Measurements from ENCODE around the gene CUX1.

The CUX1 gene

DNA sequence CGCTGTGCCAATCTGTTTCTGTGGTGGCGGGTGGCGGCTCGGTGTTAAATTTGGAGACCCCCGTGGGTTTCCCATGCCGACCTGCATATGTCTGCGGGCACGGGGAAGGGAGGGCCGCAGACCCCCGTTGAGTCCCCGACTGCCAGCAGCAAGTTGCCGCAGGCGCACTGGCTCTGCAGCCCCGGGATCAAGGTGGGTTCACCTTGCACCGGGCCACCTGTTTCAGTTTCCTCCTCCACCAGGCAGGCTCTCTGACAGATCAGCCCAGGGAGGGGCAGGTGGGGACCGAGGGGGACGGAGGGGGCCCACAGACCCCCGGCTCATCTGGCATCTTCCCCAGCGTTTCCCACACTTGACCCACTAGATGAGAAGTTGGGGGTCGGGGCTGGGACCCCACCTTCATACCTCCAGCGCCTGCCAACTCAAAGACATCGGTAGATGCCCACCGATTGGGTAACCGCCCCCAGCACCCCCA is 95.9 kb downstream of the CUX1 start:
- TF ChIP-seq, protein P1, sequence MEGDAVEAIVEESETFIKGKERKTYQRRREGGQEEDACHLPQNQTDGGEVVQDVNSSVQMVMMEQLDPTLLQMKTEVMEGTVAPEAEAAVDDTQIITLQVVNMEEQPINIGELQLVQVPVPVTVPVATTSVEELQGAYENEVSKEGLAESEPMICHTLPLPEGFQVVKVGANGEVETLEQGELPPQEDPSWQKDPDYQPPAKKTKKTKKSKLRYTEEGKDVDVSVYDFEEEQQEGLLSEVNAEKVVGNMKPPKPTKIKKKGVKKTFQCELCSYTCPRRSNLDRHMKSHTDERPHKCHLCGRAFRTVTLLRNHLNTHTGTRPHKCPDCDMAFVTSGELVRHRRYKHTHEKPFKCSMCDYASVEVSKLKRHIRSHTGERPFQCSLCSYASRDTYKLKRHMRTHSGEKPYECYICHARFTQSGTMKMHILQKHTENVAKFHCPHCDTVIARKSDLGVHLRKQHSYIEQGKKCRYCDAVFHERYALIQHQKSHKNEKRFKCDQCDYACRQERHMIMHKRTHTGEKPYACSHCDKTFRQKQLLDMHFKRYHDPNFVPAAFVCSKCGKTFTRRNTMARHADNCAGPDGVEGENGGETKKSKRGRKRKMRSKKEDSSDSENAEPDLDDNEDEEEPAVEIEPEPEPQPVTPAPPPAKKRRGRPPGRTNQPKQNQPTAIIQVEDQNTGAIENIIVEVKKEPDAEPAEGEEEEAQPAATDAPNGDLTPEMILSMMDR (IDR thresholded peaks at IDR 0.05; ENCODE audit: control insufficient read depth, insufficient read depth, low read depth, low read length, missing control alignments) = no peak
- H3K4me3 ChIP-seq (ENCODE audit: control insufficient read depth, low read depth, low read length) = no peak overlapping the region
- no peak for DNase-seq (ENCODE audit: low read depth)

- no peak overlapping the region for H3K4me3 ChIP-seq (ENCODE audit: control insufficient read depth, low read depth, low read length)
- TF ChIP-seq, protein P1 (IDR thresholded peaks at IDR 0.05; ENCODE audit: control insufficient read depth, insufficient read depth, low read depth, low read length, missing control alignments) = no peak
- DNase-seq (ENCODE audit: low read depth) = no peak
Measured at GRCh38 chr7:101913851-101914250, 96.4 kb downstream of the CUX1 start.

GRCh38 chr7:101915000-101915399 is 97.6 kb downstream of the CUX1 start:
- no peak for DNase-seq (ENCODE audit: low read depth)
- no peak overlapping the region for H3K4me3 ChIP-seq (ENCODE audit: control insufficient read depth, low read depth, low read length)
- TF ChIP-seq, protein P1 (IDR thresholded peaks at IDR 0.05; ENCODE audit: control insufficient read depth, insufficient read depth, low read depth, low read length, missing control alignments) = no peak

DNA sequence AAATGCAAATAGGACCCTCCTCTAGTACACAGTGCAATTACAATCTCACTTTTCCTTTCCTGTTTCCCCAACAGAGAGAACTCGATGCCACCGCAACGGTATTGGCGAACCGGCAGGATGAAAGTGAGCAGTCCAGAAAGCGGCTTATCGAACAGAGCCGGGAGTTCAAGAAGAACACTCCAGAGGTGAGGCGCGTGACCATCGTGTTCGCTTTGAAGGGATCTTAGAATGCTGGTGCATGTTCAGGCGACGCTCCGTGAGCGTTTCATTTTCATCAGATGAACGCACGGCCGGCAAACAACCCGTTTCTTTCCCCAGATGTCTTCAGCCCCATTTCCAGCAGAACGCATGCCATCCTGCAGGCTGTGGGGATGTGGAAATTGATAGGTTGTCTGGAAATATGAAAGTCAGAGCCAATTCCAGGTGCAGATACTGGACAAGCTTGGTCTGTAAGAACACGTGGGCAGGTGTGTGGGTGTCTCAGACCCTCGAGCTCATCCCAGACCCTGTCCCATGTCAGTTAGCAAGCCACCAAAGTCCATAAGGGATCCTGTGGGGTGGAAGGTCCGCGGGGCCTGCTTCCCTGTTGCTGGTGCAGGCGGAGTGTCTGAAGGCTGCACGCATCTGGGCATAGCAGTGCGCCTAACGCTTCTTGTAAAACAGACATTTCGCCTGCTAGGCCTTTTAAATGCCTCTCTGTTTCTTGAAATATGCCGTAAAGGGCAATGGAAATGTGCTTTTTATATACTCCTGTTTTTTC is 98.8 kb downstream of the CUX1 start:
- TF ChIP-seq, protein P1 (IDR thresholded peaks at IDR 0.05; ENCODE audit: control insufficient read depth, insufficient read depth, low read depth, low read length, missing control alignments) = no peak
- no peak overlapping the region for H3K4me3 ChIP-seq (ENCODE audit: control insufficient read depth, low read depth, low read length)
- no peak for DNase-seq (ENCODE audit: low read depth)

DNA sequence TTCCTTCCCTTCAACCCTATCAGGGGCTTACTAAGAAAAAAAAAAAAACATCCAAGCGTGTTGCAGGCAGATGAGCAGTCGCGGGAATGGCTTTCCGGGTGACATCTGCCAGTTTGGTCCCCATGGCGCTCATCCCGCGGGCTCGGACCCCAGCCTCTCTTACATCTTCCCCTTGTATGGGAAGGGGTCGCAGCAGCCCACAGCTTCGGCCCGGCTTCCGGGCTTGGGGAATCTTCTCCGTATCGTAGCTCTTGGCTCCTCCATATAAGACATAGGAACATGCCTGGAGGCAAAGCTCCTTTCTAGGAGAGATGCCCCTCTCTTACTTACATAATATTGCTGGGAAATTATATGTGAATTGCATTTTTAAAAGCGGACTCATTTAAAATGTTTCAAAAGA is 99.5 kb downstream of the CUX1 start:
- no peak for DNase-seq (ENCODE audit: low read depth)
- H3K4me3 ChIP-seq (ENCODE audit: control insufficient read depth, low read depth, low read length) = no peak overlapping the region
- TF ChIP-seq, protein P1 (IDR thresholded peaks at IDR 0.05; ENCODE audit: control insufficient read depth, insufficient read depth, low read depth, low read length, missing control alignments) = no peak

DNA sequence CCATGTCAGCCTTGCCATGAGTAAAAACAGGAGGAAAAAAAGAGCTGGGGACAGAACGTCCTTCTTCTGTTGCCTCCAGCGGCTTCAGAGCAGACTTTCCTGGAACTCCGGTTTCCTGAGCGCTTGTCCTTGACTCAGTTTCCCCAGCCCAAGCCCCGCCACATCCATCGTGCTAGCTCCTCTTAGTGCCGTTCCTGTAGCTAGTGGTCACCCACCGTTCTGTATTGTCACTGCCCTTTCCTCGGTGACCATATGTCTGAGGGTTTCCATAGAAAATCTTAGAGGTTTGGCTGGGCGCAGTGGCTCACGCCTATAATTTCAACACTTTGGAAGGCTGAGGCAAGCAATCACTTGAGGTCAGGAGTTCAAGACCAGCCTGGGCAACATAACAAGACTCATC is 100.1 kb downstream of the CUX1 start:
- TF ChIP-seq, protein P1 (IDR thresholded peaks at IDR 0.05; ENCODE audit: control insufficient read depth, insufficient read depth, low read depth, low read length, missing control alignments) = no peak
- DNase-seq (ENCODE audit: low read depth) = no peak

More for the DNA sequence above, 100.1 kb downstream of the CUX1 start:
- no peak overlapping the region for H3K4me3 ChIP-seq (ENCODE audit: control insufficient read depth, low read depth, low read length)
